ENCODE data around the gene NUTM2A.
"Not testable (repeated sequence)": the region's sequence is repeated elsewhere in the genome, so short reads cannot be mapped to it uniquely, and the experiment has no call there.

DNA sequence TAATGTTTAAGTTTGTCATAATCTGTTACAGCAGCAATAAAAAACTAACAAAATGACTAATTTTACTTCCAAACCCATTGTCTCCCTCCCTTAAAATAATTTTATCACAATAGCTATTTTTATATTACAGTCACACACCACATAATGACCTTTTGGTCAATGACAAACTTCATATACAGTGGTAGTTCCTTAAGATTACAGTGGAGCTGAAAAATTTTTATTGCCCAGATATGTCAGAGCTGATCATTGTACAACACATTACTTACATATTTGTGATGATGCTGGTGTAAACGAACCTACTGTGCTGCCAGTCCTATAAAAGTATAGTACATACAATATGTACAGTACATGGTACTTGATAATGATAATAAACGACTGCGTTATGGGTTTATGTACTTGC lies 22.1 kb downstream of the NUTM2A start:
- not testable (repeated sequence) for TF ChIP-seq EZH2 (IDR thresholded peaks at IDR 0.05; ENCODE audit: insufficient read depth, low read length)
- TF ChIP-seq, protein P1, sequence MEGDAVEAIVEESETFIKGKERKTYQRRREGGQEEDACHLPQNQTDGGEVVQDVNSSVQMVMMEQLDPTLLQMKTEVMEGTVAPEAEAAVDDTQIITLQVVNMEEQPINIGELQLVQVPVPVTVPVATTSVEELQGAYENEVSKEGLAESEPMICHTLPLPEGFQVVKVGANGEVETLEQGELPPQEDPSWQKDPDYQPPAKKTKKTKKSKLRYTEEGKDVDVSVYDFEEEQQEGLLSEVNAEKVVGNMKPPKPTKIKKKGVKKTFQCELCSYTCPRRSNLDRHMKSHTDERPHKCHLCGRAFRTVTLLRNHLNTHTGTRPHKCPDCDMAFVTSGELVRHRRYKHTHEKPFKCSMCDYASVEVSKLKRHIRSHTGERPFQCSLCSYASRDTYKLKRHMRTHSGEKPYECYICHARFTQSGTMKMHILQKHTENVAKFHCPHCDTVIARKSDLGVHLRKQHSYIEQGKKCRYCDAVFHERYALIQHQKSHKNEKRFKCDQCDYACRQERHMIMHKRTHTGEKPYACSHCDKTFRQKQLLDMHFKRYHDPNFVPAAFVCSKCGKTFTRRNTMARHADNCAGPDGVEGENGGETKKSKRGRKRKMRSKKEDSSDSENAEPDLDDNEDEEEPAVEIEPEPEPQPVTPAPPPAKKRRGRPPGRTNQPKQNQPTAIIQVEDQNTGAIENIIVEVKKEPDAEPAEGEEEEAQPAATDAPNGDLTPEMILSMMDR (IDR thresholded peaks at IDR 0.05; ENCODE audit: insufficient read depth, low read depth, low read length) = not testable (repeated sequence)

All from astrocyte (in vitro differentiated cells and primary cell).